Measurements from ENCODE around the gene ZNF254.
A peak's percentile ranks its signal among the peaks of the same experiment; 100 is the strongest.

ZNF254 gene

GRCh38 chr19:24071078-24071477 lies 15.9 kb upstream of the ZNF254 start:
- Histone ChIP-seq H2BK5ac (ENCODE audit: low read depth, low read length, poor library complexity) (no peak overlapping the region), H3K23ac (ENCODE audit: low read length) (no peak overlapping the region), H3K9me3 (ENCODE audit: insufficient read depth, low read depth, low read length) (peaks cover 6% of the 10 kb centered on the region), H3K9ac (ENCODE audit: low read length) (no peak overlapping the region), H3K27me3 (ENCODE audit: insufficient read depth, low read length) (no peaks in the 10 kb centered on the region), H3K4ac (ENCODE audit: low read depth, low read length) (no peak overlapping the region), H3K79me1 (ENCODE audit: low read length) (no peaks in the 10 kb centered on the region), H3K27ac (ENCODE audit: low read depth, low read length) (no peak overlapping the region), H2AK5ac (ENCODE audit: low read length) (no peak overlapping the region), H2BK12ac (ENCODE audit: low read length) (no peak overlapping the region), H4K91ac (ENCODE audit: low read depth, low read length) (no peak overlapping the region), H3K79me2 (ENCODE audit: control insufficient read depth, insufficient read depth, low read length, poor library complexity) (no peaks in the 10 kb centered on the region), H3K4me2 (ENCODE audit: low read length) (no peak overlapping the region), H3K18ac (ENCODE audit: low read length) (no peak overlapping the region), H4K12ac (ENCODE audit: low read depth, low read length) (no peak overlapping the region), H2AFZ (ENCODE audit: insufficient read depth, low read length, poor library complexity) (no peak overlapping the region), H3K14ac (ENCODE audit: low read length) (no peak overlapping the region), H3K4me1 (ENCODE audit: control insufficient read depth in 1 of 2, insufficient read depth in 2 of 2, low read length in 2 of 2) (no peaks in the 10 kb centered on the region), H4K8ac (ENCODE audit: low read depth, low read length) (no peak overlapping the region), H3K4me3 (ENCODE audit: low read depth, low read length) (no peak overlapping the region), H2BK120ac (ENCODE audit: insufficient read depth, low read length, poor library complexity) (no peak overlapping the region), H3K36me3 (ENCODE audit: control insufficient read depth in 1 of 2, insufficient read depth in 2 of 2, low read length in 2 of 2) (peaks cover 19 to 46% of the 10 kb centered on the region in 2 experiments)
- DNase-seq = no peak
- no CpG with 5 or more reads among the region's 2 CpGs for WGBS (ENCODE audit: extremely low coverage, insufficient coverage, insufficient read length)

- Histone ChIP-seq H4K91ac (ENCODE audit: low read depth, low read length) (no peak overlapping the region), H3K27me3 (ENCODE audit: insufficient read depth, low read length) (no peaks in the 10 kb centered on the region), H3K79me2 (ENCODE audit: control insufficient read depth, insufficient read depth, low read length, poor library complexity) (no peaks in the 10 kb centered on the region), H3K9me3 (ENCODE audit: insufficient read depth, low read depth, low read length) (peaks cover 6% of the 10 kb centered on the region), H3K27ac (ENCODE audit: low read depth, low read length) (no peak overlapping the region), H4K8ac (ENCODE audit: low read depth, low read length) (no peak overlapping the region), H3K4me1 (ENCODE audit: control insufficient read depth in 1 of 2, insufficient read depth in 2 of 2, low read length in 2 of 2) (no peaks in the 10 kb centered on the region), H3K14ac (ENCODE audit: low read length) (no peak overlapping the region), H2BK5ac (ENCODE audit: low read depth, low read length, poor library complexity) (no peak overlapping the region), H2BK12ac (ENCODE audit: low read length) (no peak overlapping the region), H3K4me3 (ENCODE audit: low read depth, low read length) (no peak overlapping the region), H3K18ac (ENCODE audit: low read length) (no peak overlapping the region), H2AFZ (ENCODE audit: insufficient read depth, low read length, poor library complexity) (no peak overlapping the region), H2AK5ac (ENCODE audit: low read length) (no peak overlapping the region), H3K36me3 (ENCODE audit: control insufficient read depth in 1 of 2, insufficient read depth in 2 of 2, low read length in 2 of 2) (peaks cover 17 to 43% of the 10 kb centered on the region in 2 experiments), H3K9ac (ENCODE audit: low read length) (no peak overlapping the region), H3K4me2 (ENCODE audit: low read length) (no peak overlapping the region), H3K4ac (ENCODE audit: low read depth, low read length) (no peak overlapping the region), H2BK120ac (ENCODE audit: insufficient read depth, low read length, poor library complexity) (no peak overlapping the region), H3K79me1 (ENCODE audit: low read length) (no peaks in the 10 kb centered on the region), H3K23ac (ENCODE audit: low read length) (no peak overlapping the region), H4K12ac (ENCODE audit: low read depth, low read length) (no peak overlapping the region)
- DNase-seq = no peak
Observed at GRCh38 chr19:24072720-24073119, 14.3 kb upstream of the ZNF254 start.

- Histone ChIP-seq H2AFZ (ENCODE audit: insufficient read depth, low read length, poor library complexity) (no peak overlapping the region), H3K4ac (ENCODE audit: low read depth, low read length) (no peak overlapping the region), H3K4me2 (ENCODE audit: low read length) (no peak overlapping the region), H3K9me3 (ENCODE audit: insufficient read depth, low read depth, low read length) (peaks cover 6% of the 10 kb centered on the region), H3K79me2 (ENCODE audit: control insufficient read depth, insufficient read depth, low read length, poor library complexity) (no peaks in the 10 kb centered on the region), H3K14ac (ENCODE audit: low read length) (no peak overlapping the region), H4K12ac (ENCODE audit: low read depth, low read length) (no peak overlapping the region), H2BK12ac (ENCODE audit: low read length) (no peak overlapping the region), H3K4me3 (ENCODE audit: low read depth, low read length) (no peak overlapping the region), H3K36me3 (ENCODE audit: control insufficient read depth in 1 of 2, insufficient read depth in 2 of 2, low read length in 2 of 2) (peaks cover 11 to 37% of the 10 kb centered on the region in 2 experiments), H3K9ac (ENCODE audit: low read length) (no peak overlapping the region), H3K27me3 (ENCODE audit: insufficient read depth, low read length) (no peaks in the 10 kb centered on the region), H3K4me1 (ENCODE audit: control insufficient read depth in 1 of 2, insufficient read depth in 2 of 2, low read length in 2 of 2) (no peaks in the 10 kb centered on the region), H3K23ac (ENCODE audit: low read length) (no peak overlapping the region), H2AK5ac (ENCODE audit: low read length) (no peak overlapping the region), H2BK120ac (ENCODE audit: insufficient read depth, low read length, poor library complexity) (no peak overlapping the region), H3K18ac (ENCODE audit: low read length) (no peak overlapping the region), H4K8ac (ENCODE audit: low read depth, low read length) (no peak overlapping the region), H2BK5ac (ENCODE audit: low read depth, low read length, poor library complexity) (no peak overlapping the region), H4K91ac (ENCODE audit: low read depth, low read length) (no peak overlapping the region), H3K79me1 (ENCODE audit: low read length) (no peaks in the 10 kb centered on the region), H3K27ac (ENCODE audit: low read depth, low read length) (no peak overlapping the region)
- DNase-seq = peak; percentile 96 to 98
Observed at GRCh38 chr19:24073807-24074206, 13.2 kb upstream of the ZNF254 start.

GRCh38 chr19:24074720-24075454 lies 12.1 kb upstream of the ZNF254 start:
- Histone ChIP-seq H3K4me3 (ENCODE audit: low read depth, low read length) (no peak overlapping the region), H3K79me1 (ENCODE audit: low read length) (no peaks in the 10 kb centered on the region), H2AFZ (ENCODE audit: insufficient read depth, low read length, poor library complexity) (no peak overlapping the region), H2BK5ac (ENCODE audit: low read depth, low read length, poor library complexity) (no peak overlapping the region), H3K9me3 (ENCODE audit: insufficient read depth, low read depth, low read length) (peaks cover 6% of the 10 kb centered on the region), H2AK5ac (ENCODE audit: low read length) (no peak overlapping the region), H2BK120ac (ENCODE audit: insufficient read depth, low read length, poor library complexity) (no peak overlapping the region), H3K4me1 (ENCODE audit: control insufficient read depth in 1 of 2, insufficient read depth in 2 of 2, low read length in 2 of 2) (no peaks in the 10 kb centered on the region), H3K23ac (ENCODE audit: low read length) (no peak overlapping the region), H4K91ac (ENCODE audit: low read depth, low read length) (no peak overlapping the region), H2BK12ac (ENCODE audit: low read length) (no peak overlapping the region), H3K14ac (ENCODE audit: low read length) (no peak overlapping the region), H3K27ac (ENCODE audit: low read depth, low read length) (no peak overlapping the region), H4K8ac (ENCODE audit: low read depth, low read length) (no peak overlapping the region), H3K36me3 (ENCODE audit: control insufficient read depth in 1 of 2, insufficient read depth in 2 of 2, low read length in 2 of 2) (peaks cover 11 to 40% of the 10 kb centered on the region in 2 experiments), H3K27me3 (ENCODE audit: insufficient read depth, low read length) (no peaks in the 10 kb centered on the region), H3K18ac (ENCODE audit: low read length) (no peak overlapping the region), H3K4me2 (ENCODE audit: low read length) (no peak overlapping the region), H3K4ac (ENCODE audit: low read depth, low read length) (no peak overlapping the region), H3K9ac (ENCODE audit: low read length) (no peak overlapping the region), H4K12ac (ENCODE audit: low read depth, low read length) (no peak overlapping the region), H3K79me2 (ENCODE audit: control insufficient read depth, insufficient read depth, low read length, poor library complexity) (no peaks in the 10 kb centered on the region)
- peak; percentile 53 to 67 for DNase-seq
- WGBS (ENCODE audit: extremely low coverage, insufficient coverage, insufficient read length) = no CpG with 5 or more reads among the region's 1 CpG
